Gastrocnemius medialis (tissue), 4 donors: ENCODE data around the gene HSD17B14. TPM values are rescaled to one million over a fixed set of nuclear protein-coding genes. Genes with fewer than 3 reads are reported as not detected.

Source experiments
- ATAC-seq, 2 donors: fragments of 150-250 bp; one replicate each; pipeline ENCODE4 v1.9.1; 2016
- DNase-seq, 2 donors: peaks; one replicate each; pipeline ENCODE4 v3.0.0-alpha.2; 2019
- H3K27ac ChIP-seq, 4 donors: fragments of 200-600 bp; sonication (generic); 1 replicate in 1 of 4; 2 replicates in 3 of 4; pipeline ENCODE4 v1.5.1; 2016 to 2018; ENCODE audit warnings: mild to moderate bottlenecking in 2 of 4, moderate library complexity in 1 of 4
- H3K27me3 ChIP-seq, 3 donors: fragments of 200-600 bp; sonication (generic) in 2 of 3; 1 replicate in 1 of 3; 2 replicates in 2 of 3; pipeline versions ENCODE4 v1.5.1 to v1.6.0; 2016 to 2019; ENCODE audit warnings: mild to moderate bottlenecking in 1 of 3, moderate library complexity in 1 of 3
- H3K36me3 ChIP-seq, 2 donors: fragments of 200-600 bp; sonication (generic) in 1 of 2; one replicate each; pipeline ENCODE4 v1.5.1; 2017 to 2018
- H3K4me1 ChIP-seq, 2 donors: fragments of 200-600 bp; sonication (generic) in 1 of 2; one replicate each; pipeline ENCODE4 v1.5.1; 2016 to 2017; ENCODE audit warnings: mild to moderate bottlenecking in 2 of 2
- H3K4me3 ChIP-seq, 4 donors: fragments of 200-600 bp; sonication (generic) in 3 of 4; 1 replicate in 1 of 4; 2 replicates in 3 of 4; pipeline ENCODE4 v1.5.1; 2016 to 2019; ENCODE audit warnings: mild to moderate bottlenecking in 2 of 4
- H3K9me3 ChIP-seq, 3 donors: fragments of 200-600 bp; sonication (generic) in 2 of 3; 1 replicate in 1 of 3; 2 replicates in 2 of 3; pipeline ENCODE4 v1.5.1; 2016 to 2019
- POLR2A ChIP-seq, 2 donors: fragments of 450-650 bp; IDR thresholded peaks; one replicate each; pipeline ENCODE4 v1.6.1; 2017; ENCODE audit warnings: antibody characterized with exemption in 2 of 2, mild to moderate bottlenecking in 2 of 2, moderate library complexity in 2 of 2
- in situ Hi-C, 4 donors: fragments of 200-750 bp; cut with MboI; loops; one replicate each; pipeline versions ENCODE4 v1.15.0 to v1.8.0; 2017; ENCODE audit warnings: low sequenced_read_pairs in 4 of 4
- intact Hi-C: fragments of 100-400 bp; cut with DNase I; formaldehyde crosslinking; loops from one replicate; pipeline ENCODE4 v1.15.1; 2023; ENCODE audit warnings: low total_unique reads
- total RNA-seq, 4 donors: library from RNA; depleted of rRNA; stranded (reverse); fragments of >200 nt; gene quantifications; one replicate each; pipeline versions ENCODE4 v1.1.0 to v1.2.3, GENCODE V29; 2016
- TF ChIP-seq, protein P1 (sequence below), 5 experiments: fragments of 450-650 bp in 3 of 5; fragments of 200-600 bp in 2 of 5; sonication (generic) in 2 of 5; IDR thresholded peaks in 4 of 5; conservative IDR thresholded peaks in 1 of 5; 1 replicate in 4 of 5; 2 replicates in 1 of 5; pipeline ENCODE4 v1.5.1; 2016 to 2019; ENCODE audit warnings: antibody characterized with exemption in 5 of 5, mild to moderate bottlenecking in 3 of 5, moderate library complexity in 3 of 5

HSD17B14 gene
- total RNA-seq, 4 donors from 2014 or later: 1.2 to 1.9 (median 1.7) TPM; not detected in 1

DNA sequence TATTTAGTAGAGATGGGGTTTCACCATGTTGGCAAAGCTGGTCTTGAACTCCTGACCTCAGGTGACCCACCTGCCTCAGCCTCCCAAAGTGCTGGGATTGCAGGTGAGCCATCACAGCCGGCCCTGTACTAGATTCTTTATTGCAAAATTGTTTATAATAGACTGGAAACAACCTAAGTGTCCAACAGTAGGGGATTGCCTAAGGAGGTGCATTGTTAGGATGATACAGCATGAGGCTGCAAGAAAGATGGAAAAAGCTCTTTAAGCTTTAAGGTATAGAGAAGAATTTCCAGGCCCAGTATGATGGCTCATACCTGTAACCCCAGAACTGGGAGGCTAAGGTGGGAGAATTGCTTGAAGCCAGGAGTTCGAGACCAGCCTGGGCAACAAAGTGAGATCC, 33.7 kb downstream of the HSD17B14 start:
- Histone ChIP-seq H3K27me3 (no peaks in the 10 kb centered on the region), H3K4me1 (no peaks in the 10 kb centered on the region), H3K9me3 (no peaks in the 10 kb centered on the region), H3K27ac (no peak overlapping the region), H3K36me3 (no peaks in the 10 kb centered on the region), H3K4me3 (no peak overlapping the region)
- intact Hi-C loops: loop anchor here (2.0 kb wide), 1 partner anchor 22 kb away; no protein-coding TSS in a partner anchor
- ATAC-seq (no peak), DNase-seq (no peak)
- TF ChIP-seq, protein P1, sequence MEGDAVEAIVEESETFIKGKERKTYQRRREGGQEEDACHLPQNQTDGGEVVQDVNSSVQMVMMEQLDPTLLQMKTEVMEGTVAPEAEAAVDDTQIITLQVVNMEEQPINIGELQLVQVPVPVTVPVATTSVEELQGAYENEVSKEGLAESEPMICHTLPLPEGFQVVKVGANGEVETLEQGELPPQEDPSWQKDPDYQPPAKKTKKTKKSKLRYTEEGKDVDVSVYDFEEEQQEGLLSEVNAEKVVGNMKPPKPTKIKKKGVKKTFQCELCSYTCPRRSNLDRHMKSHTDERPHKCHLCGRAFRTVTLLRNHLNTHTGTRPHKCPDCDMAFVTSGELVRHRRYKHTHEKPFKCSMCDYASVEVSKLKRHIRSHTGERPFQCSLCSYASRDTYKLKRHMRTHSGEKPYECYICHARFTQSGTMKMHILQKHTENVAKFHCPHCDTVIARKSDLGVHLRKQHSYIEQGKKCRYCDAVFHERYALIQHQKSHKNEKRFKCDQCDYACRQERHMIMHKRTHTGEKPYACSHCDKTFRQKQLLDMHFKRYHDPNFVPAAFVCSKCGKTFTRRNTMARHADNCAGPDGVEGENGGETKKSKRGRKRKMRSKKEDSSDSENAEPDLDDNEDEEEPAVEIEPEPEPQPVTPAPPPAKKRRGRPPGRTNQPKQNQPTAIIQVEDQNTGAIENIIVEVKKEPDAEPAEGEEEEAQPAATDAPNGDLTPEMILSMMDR (IDR thresholded peaks at IDR 0.05 in 4 of 5, conservative IDR thresholded peaks at IDR 0.05 in 1 of 5): no peak
- TF ChIP-seq POLR2A (IDR thresholded peaks at IDR 0.05): no peak
- in situ Hi-C loops: no loop called here

DNA sequence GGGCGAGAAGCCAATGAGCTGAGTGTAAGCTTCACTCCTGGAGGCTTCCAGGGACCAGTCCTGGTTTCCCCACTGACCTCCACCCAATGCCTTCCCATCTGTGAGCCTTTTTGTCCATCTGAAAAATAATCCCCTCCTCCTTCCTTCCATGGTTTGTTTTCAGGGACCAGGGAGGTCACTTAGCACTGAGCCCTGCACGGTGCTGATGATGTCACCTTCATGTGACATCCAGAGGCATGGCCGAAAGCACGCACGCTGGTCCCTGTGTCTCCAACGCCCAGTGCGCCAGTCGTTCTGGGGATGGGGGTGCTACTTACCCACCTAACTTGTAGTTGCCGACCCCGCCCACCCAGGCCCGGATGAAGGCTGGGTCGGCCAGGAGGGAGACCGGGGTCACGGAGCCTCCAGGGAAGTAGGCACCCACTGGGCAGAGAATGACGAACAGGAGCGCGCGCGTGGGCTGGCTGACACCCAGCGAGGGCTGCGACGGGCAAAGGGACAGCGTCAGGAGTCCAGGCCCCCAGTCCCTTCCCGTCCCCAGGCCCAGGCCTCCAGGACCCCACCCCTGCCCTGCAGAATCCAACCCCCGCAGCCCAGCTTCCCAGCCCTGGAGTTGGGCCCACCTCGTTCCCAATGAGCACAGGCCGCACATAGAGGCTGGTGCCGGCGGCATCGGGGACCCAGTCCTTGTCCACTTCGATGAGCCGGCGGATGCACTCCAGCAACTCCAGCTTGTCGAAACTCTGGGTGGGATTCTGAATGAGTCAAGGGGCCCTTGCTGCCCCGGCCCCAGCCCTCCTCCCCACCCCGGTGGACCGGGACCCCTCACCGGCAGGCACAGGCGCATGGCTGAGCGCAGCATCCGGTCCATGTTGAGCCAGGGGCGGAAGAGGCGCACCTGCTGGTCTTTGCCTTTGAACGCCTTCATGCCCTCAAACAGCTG, 36.7 kb downstream of the HSD17B14 start:
- H3K36me3 ChIP-seq: no peaks in the 10 kb centered on the region
- no peak for TF ChIP-seq POLR2A (IDR thresholded peaks at IDR 0.05)
- TF ChIP-seq, protein P1 (IDR thresholded peaks at IDR 0.05 in 4 of 5, conservative IDR thresholded peaks at IDR 0.05 in 1 of 5): no peak

DNA sequence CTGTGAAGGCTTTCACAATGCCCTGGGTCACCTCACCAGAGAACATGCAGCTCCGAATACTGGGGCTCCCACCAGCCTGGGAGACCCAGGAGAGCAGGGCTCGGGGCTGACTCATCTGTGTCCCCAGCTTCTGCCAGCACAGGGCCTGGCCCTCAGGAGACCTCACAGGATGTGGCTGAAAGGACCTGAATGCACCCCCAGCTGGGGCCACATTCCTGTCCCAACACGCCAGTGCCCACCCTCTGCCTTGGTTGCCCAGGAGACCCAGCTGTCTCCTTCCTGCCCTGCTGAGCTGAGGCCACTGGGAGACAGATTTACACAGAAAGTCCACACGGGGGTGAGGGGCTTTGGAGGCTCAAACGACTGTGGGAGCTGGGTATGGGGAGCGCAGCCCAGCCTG, 37.4 kb downstream of the HSD17B14 start:
- no peak for TF ChIP-seq POLR2A (IDR thresholded peaks at IDR 0.05)
- TF ChIP-seq, protein P1 (IDR thresholded peaks at IDR 0.05 in 4 of 5, conservative IDR thresholded peaks at IDR 0.05 in 1 of 5): no peak
- peak overlapping the region in 1 of 4 donors; percentile 38 for H3K27ac ChIP-seq
- H3K4me3 ChIP-seq: no peak overlapping the region
- intact Hi-C loops: loop anchor here (5.0 kb wide), 2 partner anchors 168 to 253 kb away; partner anchors contain the start of gene FTL
- no peak for DNase-seq
- H3K36me3 ChIP-seq: no peaks in the 10 kb centered on the region
- ATAC-seq: no peak
- peaks cover 0 to 4% of the 10 kb centered on the region in 2 donors for H3K4me1 ChIP-seq
- H3K27me3 ChIP-seq: no peaks in the 10 kb centered on the region
- in situ Hi-C loops: no loop called here
- no peaks in the 10 kb centered on the region for H3K9me3 ChIP-seq

More for the DNA sequence above, 36.7 kb downstream of the HSD17B14 start:
- DNase-seq (no peak), ATAC-seq (no peak)
- H3K4me1 ChIP-seq: peaks cover 0 to 4% of the 10 kb centered on the region in 2 donors
- in situ Hi-C loops (no loop called here), intact Hi-C loops (loop anchor here (5.0 kb wide), 2 partner anchors 168 to 253 kb away; partner anchors contain the start of gene FTL)
- H3K27ac ChIP-seq: peak overlapping the region in 1 of 4 donors; percentile 38
- H3K4me3 ChIP-seq: no peak overlapping the region
- H3K9me3 ChIP-seq: no peaks in the 10 kb centered on the region
- no peaks in the 10 kb centered on the region for H3K27me3 ChIP-seq

DNA sequence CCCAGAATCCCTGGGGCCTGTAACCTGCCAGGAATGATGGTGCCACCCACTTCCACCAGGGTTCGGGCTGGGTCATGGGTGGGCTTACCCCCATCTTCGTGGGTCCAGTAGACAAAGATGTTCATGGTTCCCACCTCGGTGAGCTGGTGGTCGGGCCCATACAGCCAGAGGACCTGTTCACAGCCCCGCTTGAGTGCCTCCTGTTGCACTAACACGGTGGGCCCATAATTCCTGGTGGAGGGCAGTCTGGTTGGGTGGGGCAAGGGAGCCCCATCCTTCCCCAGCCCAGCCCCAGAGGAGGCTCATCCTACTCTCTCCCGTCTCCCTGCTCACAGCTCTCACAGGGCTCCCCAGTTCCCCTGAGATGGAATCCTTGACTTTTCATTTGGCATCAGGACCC, 39.2 kb downstream of the HSD17B14 start:
- H3K27ac ChIP-seq: peak overlapping the region in 2 of 4 donors; percentile 1 to 89
- no peak for TF ChIP-seq POLR2A (IDR thresholded peaks at IDR 0.05)
- TF ChIP-seq, protein P1 (IDR thresholded peaks at IDR 0.05 in 4 of 5, conservative IDR thresholded peaks at IDR 0.05 in 1 of 5): no peak
- peaks cover 0 to 4% of the 10 kb centered on the region in 2 donors for H3K4me1 ChIP-seq
- no peak for DNase-seq
- in situ Hi-C loops: no loop called here
- no peaks in the 10 kb centered on the region for H3K9me3 ChIP-seq
- no peak for ATAC-seq
- no peaks in the 10 kb centered on the region for H3K36me3 ChIP-seq
- no peak overlapping the region for H3K4me3 ChIP-seq
- intact Hi-C loops: loop anchor here (5.0 kb wide), 2 partner anchors 170 to 255 kb away; partner anchors contain the start of gene FTL
- H3K27me3 ChIP-seq: no peaks in the 10 kb centered on the region
